Parathyroid adenoma (tissue), 2 donors: Measurements from ENCODE around the gene CFAP221.
A peak's percentile ranks its signal among the peaks of the same experiment; 100 is the strongest.

Experiments used
- H2AFZ ChIP-seq: fragments of 300-600 bp; sonication (generic); one replicate; pipeline ENCODE4 v1.7.0; 2017; ENCODE audit warnings: antibody characterized with exemption, mild to moderate bottlenecking
- H3K27ac ChIP-seq: fragments of 300-600 bp; sonication (generic); one replicate; pipeline ENCODE4 v1.7.0; 2017
- H3K27me3 ChIP-seq: fragments of 300-600 bp; sonication (generic); one replicate; pipeline ENCODE4 v1.7.0; 2017; ENCODE audit warnings: low read length; ENCODE audit not compliant: control insufficient read depth, insufficient read depth
- H3K36me3 ChIP-seq: fragments of 300-600 bp; sonication (generic); one replicate; pipeline ENCODE4 v1.7.0; 2017; ENCODE audit warnings: low read length; ENCODE audit not compliant: control insufficient read depth, insufficient read depth
- H3K4me1 ChIP-seq: fragments of 300-600 bp; sonication (generic); one replicate; pipeline ENCODE4 v1.7.0; 2017; ENCODE audit warnings: control low read depth
- H3K4me2 ChIP-seq: fragments of 300-600 bp; sonication (generic); one replicate; pipeline ENCODE4 v1.7.0; 2017; ENCODE audit warnings: low read length
- H3K4me3 ChIP-seq: fragments of 300-600 bp; sonication (generic); one replicate; pipeline ENCODE4 v1.7.0; 2017; ENCODE audit warnings: low read depth, low read length
- H3K79me2 ChIP-seq: fragments of 300-600 bp; sonication (generic); one replicate; pipeline ENCODE4 v1.7.0; 2017; ENCODE audit warnings: control low read depth
- H3K9ac ChIP-seq: fragments of 300-600 bp; sonication (generic); one replicate; pipeline ENCODE4 v1.7.0; 2017; ENCODE audit warnings: mild to moderate bottlenecking
- H3K9me3 ChIP-seq: fragments of 300-600 bp; sonication (generic); one replicate; pipeline ENCODE4 v1.7.0; 2017; ENCODE audit warnings: low read length; ENCODE audit not compliant: control insufficient read depth
- CTCF ChIP-seq: fragments of 300-600 bp; sonication (generic); IDR thresholded peaks from one replicate; pipeline ENCODE4 v1.7.0; 2017; ENCODE audit warnings: antibody characterized with exemption, mild to moderate bottlenecking
- donor health status: primary hyperparathyroidism.

CFAP221 gene

GRCh38 chr2:119537792-119538191, 6.5 kb upstream of the CFAP221 start:
- H3K9ac ChIP-seq, result no peak overlapping the region
- H3K79me2 ChIP-seq, result no peaks in the 10 kb centered on the region
- no peaks in the 10 kb centered on the region for H3K27me3 ChIP-seq
- TF ChIP-seq CTCF, result no peak
- H3K4me3 ChIP-seq, result no peak overlapping the region
- H3K27ac ChIP-seq, result no peak overlapping the region
- no peak overlapping the region for H3K4me2 ChIP-seq
- no peaks in the 10 kb centered on the region for H3K4me1 ChIP-seq
- H2AFZ ChIP-seq, result no peak overlapping the region
- H3K36me3 ChIP-seq, result no peaks in the 10 kb centered on the region
- peaks cover 3% of the 10 kb centered on the region for H3K9me3 ChIP-seq

GRCh38 chr2:119541476-119541875, 2.8 kb upstream of the CFAP221 start:
- Histone ChIP-seq H3K27ac (no peak overlapping the region), H3K27me3 (no peaks in the 10 kb centered on the region), H3K4me3 (no peak overlapping the region), H3K36me3 (no peaks in the 10 kb centered on the region), H3K4me1 (no peaks in the 10 kb centered on the region), H3K9me3 (no peaks in the 10 kb centered on the region), H2AFZ (no peak overlapping the region), H3K9ac (no peak overlapping the region), H3K79me2 (no peaks in the 10 kb centered on the region), H3K4me2 (no peak overlapping the region)
- no peak for TF ChIP-seq CTCF

GRCh38 chr2:119544939-119545475, 758 bp downstream of the CFAP221 start:
- Histone ChIP-seq H3K27me3 (no peaks in the 10 kb centered on the region), H3K4me1 (no peaks in the 10 kb centered on the region), H3K27ac (no peak overlapping the region), H3K4me2 (peak overlapping the region; percentile 93), H3K79me2 (no peaks in the 10 kb centered on the region), H3K36me3 (no peaks in the 10 kb centered on the region), H2AFZ (peak overlapping the region; percentile 97), H3K9me3 (no peaks in the 10 kb centered on the region), H3K9ac (no peak overlapping the region), H3K4me3 (peak overlapping the region; percentile 66)
- no peak for TF ChIP-seq CTCF

- no peak overlapping the region for H3K4me2 ChIP-seq
- H3K79me2 ChIP-seq, result no peaks in the 10 kb centered on the region
- no peaks in the 10 kb centered on the region for H3K27me3 ChIP-seq
- H3K36me3 ChIP-seq, result no peaks in the 10 kb centered on the region
- no peak overlapping the region for H2AFZ ChIP-seq
- no peak overlapping the region for H3K4me3 ChIP-seq
- no peak for TF ChIP-seq CTCF
- no peaks in the 10 kb centered on the region for H3K9me3 ChIP-seq
- no peak overlapping the region for H3K27ac ChIP-seq
- H3K4me1 ChIP-seq, result no peaks in the 10 kb centered on the region
- no peak overlapping the region for H3K9ac ChIP-seq
These were observed 1.7 kb downstream of the CFAP221 start for GRCh38 chr2:119545754-119546446.

- Histone ChIP-seq H3K4me2 (no peak overlapping the region), H3K27ac (no peak overlapping the region), H3K9me3 (no peaks in the 10 kb centered on the region), H3K4me1 (no peaks in the 10 kb centered on the region), H2AFZ (no peak overlapping the region), H3K27me3 (no peaks in the 10 kb centered on the region), H3K36me3 (no peaks in the 10 kb centered on the region), H3K4me3 (no peak overlapping the region), H3K9ac (no peak overlapping the region), H3K79me2 (no peaks in the 10 kb centered on the region)
- no peak for TF ChIP-seq CTCF
These were observed 2.2 kb downstream of the CFAP221 start for GRCh38 chr2:119546447-119546767.
